NCI-H2227 (cell line): Measurements from ENCODE around the gene NOBOX.
"Not testable (repeated sequence)": the region's sequence is repeated elsewhere in the genome, so short reads cannot be mapped to it uniquely, and the experiment has no call there.

Experiments
- DNase-seq: peaks from one replicate; lab custom pipeline; 2025; ENCODE audit not compliant: unreplicated experiment; lab: John Stamatoyannopoulos, UW

Gene NOBOX

GRCh38 chr7:144403649-144404061, at the start of gene NOBOX:
Gene NOBOX (minus strand): TSS chr7:144403693.
- no peak for DNase-seq

GRCh38 chr7:144452064-144452463, 48.6 kb upstream of the NOBOX start:
- DNase-seq = no peak

- DNase-seq = no peak
These were observed 42.1 kb upstream of the NOBOX start for GRCh38 chr7:144445590-144445989.

- DNase-seq = no peak
These were observed 36.3 kb upstream of the NOBOX start for GRCh38 chr7:144439717-144440205.

GRCh38 chr7:144438759-144439158, 35.3 kb upstream of the NOBOX start:
- DNase-seq = no peak

GRCh38 chr7:144437370-144438191, 34.1 kb upstream of the NOBOX start:
- DNase-seq = no peak

- DNase-seq = no peak
These were observed 33.0 kb upstream of the NOBOX start for GRCh38 chr7:144436500-144436899.

GRCh38 chr7:144428431-144428830, 24.9 kb upstream of the NOBOX start:
- DNase-seq = no peak

GRCh38 chr7:144427539-144427938, 24.0 kb upstream of the NOBOX start:
- not testable (repeated sequence) for DNase-seq

- not testable (repeated sequence) for DNase-seq
These were observed 15.4 kb upstream of the NOBOX start for GRCh38 chr7:144418931-144419330.

- DNase-seq = no peak
These were observed 12.8 kb upstream of the NOBOX start for GRCh38 chr7:144416341-144416740.

GRCh38 chr7:144415858-144416257, 12.4 kb upstream of the NOBOX start:
- DNase-seq = no peak

- DNase-seq = no peak
These were observed 11.3 kb upstream of the NOBOX start for GRCh38 chr7:144414815-144415214.

- DNase-seq = no peak
These were observed 6.9 kb upstream of the NOBOX start for GRCh38 chr7:144410441-144410840.

GRCh38 chr7:144408121-144408520, 4.6 kb upstream of the NOBOX start:
- DNase-seq = no peak

GRCh38 chr7:144407266-144407931, 3.9 kb upstream of the NOBOX start:
- no peak for DNase-seq

GRCh38 chr7:144404946-144405345, 1.5 kb upstream of the NOBOX start:
- no peak for DNase-seq

- DNase-seq = no peak
These were observed 391 bp downstream of the NOBOX start for GRCh38 chr7:144403102-144403501.

- DNase-seq = no peak
These were observed 2.0 kb downstream of the NOBOX start for GRCh38 chr7:144401490-144401889.

GRCh38 chr7:144399946-144400345, 3.5 kb downstream of the NOBOX start:
- no peak for DNase-seq

- no peak for DNase-seq
These were observed 4.6 kb downstream of the NOBOX start for GRCh38 chr7:144398911-144399310.

GRCh38 chr7:144398291-144398690, 5.2 kb downstream of the NOBOX start:
- DNase-seq = no peak
